ENCODE results near the gene FKBP1B.
"Not testable (repeated sequence)": the region's sequence is repeated elsewhere in the genome, so short reads cannot be mapped to it uniquely, and the experiment has no call there.

The FKBP1B gene

DNA sequence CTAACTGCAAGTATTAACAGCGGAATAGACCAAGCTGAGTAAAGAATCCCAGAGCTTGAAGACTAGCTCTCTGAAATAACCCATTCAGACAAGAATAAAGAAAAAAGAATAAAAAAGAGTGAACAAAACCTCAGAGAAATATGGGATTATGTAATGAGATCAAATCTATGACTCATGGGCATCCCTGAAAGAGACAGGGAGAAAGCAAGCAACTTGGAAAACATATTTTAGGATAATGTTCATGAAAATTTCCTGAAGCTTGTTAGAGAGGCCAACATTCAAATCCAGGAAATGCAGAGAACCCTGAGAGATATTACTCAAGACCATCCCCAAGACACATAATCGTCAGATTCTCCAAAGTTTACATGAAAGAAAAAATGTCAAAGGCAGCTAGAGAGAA, 56.3 kb downstream of the FKBP1B start:
- H3K27ac ChIP-seq (ENCODE audit: low read length) = no peak overlapping the region

GRCh38 chr2:24106786-24107185, 57.2 kb downstream of the FKBP1B start:
- no peaks in the 10 kb centered on the region for H3K27me3 ChIP-seq (replicated peaks; ENCODE audit: insufficient read depth, low read length)

More for the DNA sequence above, 56.3 kb downstream of the FKBP1B start:
- Histone ChIP-seq H3K9ac (ENCODE audit: low read length) (no peak overlapping the region), H3K4me3 (ENCODE audit: low read length) (no peak overlapping the region), H3K36me3 (replicated peaks; ENCODE audit: insufficient read depth, low read length) (no peaks in the 10 kb centered on the region), H3K9me2 (replicated peaks; ENCODE audit: insufficient read depth, low read length) (no peaks in the 10 kb centered on the region), H3K79me2 (ENCODE audit: low read length) (no peaks in the 10 kb centered on the region), H4K20me1 (ENCODE audit: insufficient read depth, low read length) (no peaks in the 10 kb centered on the region), H3F3A (ENCODE audit: insufficient read depth, low read length) (no peaks in the 10 kb centered on the region), H3K27me3 (replicated peaks; ENCODE audit: insufficient read depth, low read length) (no peaks in the 10 kb centered on the region), H3K4me2 (ENCODE audit: low read depth, low read length) (no peak overlapping the region), H3K4me1 (ENCODE audit: low read length) (no peaks in the 10 kb centered on the region), H3K9me3 (replicated peaks; ENCODE audit: insufficient read depth, low read length) (no peaks in the 10 kb centered on the region), H2AFZ (ENCODE audit: low read length) (no peak overlapping the region)
- TF ChIP-seq EZH2phosphoT487 (IDR thresholded peaks at IDR 0.05; ENCODE audit: low read length) = no peak
- TF ChIP-seq, protein P1, sequence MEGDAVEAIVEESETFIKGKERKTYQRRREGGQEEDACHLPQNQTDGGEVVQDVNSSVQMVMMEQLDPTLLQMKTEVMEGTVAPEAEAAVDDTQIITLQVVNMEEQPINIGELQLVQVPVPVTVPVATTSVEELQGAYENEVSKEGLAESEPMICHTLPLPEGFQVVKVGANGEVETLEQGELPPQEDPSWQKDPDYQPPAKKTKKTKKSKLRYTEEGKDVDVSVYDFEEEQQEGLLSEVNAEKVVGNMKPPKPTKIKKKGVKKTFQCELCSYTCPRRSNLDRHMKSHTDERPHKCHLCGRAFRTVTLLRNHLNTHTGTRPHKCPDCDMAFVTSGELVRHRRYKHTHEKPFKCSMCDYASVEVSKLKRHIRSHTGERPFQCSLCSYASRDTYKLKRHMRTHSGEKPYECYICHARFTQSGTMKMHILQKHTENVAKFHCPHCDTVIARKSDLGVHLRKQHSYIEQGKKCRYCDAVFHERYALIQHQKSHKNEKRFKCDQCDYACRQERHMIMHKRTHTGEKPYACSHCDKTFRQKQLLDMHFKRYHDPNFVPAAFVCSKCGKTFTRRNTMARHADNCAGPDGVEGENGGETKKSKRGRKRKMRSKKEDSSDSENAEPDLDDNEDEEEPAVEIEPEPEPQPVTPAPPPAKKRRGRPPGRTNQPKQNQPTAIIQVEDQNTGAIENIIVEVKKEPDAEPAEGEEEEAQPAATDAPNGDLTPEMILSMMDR (IDR thresholded peaks at IDR 0.05; ENCODE audit: low read length) = no peak
- no peak for TF ChIP-seq EZH2 (optimal IDR thresholded peaks at IDR 0.05; ENCODE audit: low read depth, low read length)
- no peak for DNase-seq

GRCh38 chr2:24107336-24107735, 57.8 kb downstream of the FKBP1B start:
- Histone ChIP-seq H4K20me1 (ENCODE audit: insufficient read depth, low read length) (no peaks in the 10 kb centered on the region), H2AFZ (ENCODE audit: low read length) (no peak overlapping the region), H3K27me3 (replicated peaks; ENCODE audit: insufficient read depth, low read length) (no peaks in the 10 kb centered on the region), H3K9me3 (replicated peaks; ENCODE audit: insufficient read depth, low read length) (no peaks in the 10 kb centered on the region), H3K4me1 (ENCODE audit: low read length) (no peaks in the 10 kb centered on the region), H3K27ac (ENCODE audit: low read length) (no peak overlapping the region), H3K36me3 (replicated peaks; ENCODE audit: insufficient read depth, low read length) (no peaks in the 10 kb centered on the region), H3K4me3 (ENCODE audit: low read length) (no peak overlapping the region), H3K9me2 (replicated peaks; ENCODE audit: insufficient read depth, low read length) (no peaks in the 10 kb centered on the region), H3K79me2 (ENCODE audit: low read length) (no peaks in the 10 kb centered on the region), H3K4me2 (ENCODE audit: low read depth, low read length) (no peak overlapping the region), H3K9ac (ENCODE audit: low read length) (no peak overlapping the region), H3F3A (ENCODE audit: insufficient read depth, low read length) (no peaks in the 10 kb centered on the region)
- DNase-seq = no peak
- TF ChIP-seq EZH2 (optimal IDR thresholded peaks at IDR 0.05; ENCODE audit: low read depth, low read length) (no peak), EZH2phosphoT487 (IDR thresholded peaks at IDR 0.05; ENCODE audit: low read length) (no peak)
- TF ChIP-seq, protein P1 (IDR thresholded peaks at IDR 0.05; ENCODE audit: low read length) = no peak

More at GRCh38 chr2:24106786-24107185, 57.2 kb downstream of the FKBP1B start:
- Histone ChIP-seq H3K4me1 (ENCODE audit: low read length) (no peaks in the 10 kb centered on the region), H3K9ac (ENCODE audit: low read length) (no peak overlapping the region), H3K9me2 (replicated peaks; ENCODE audit: insufficient read depth, low read length) (no peaks in the 10 kb centered on the region), H3K4me3 (ENCODE audit: low read length) (no peak overlapping the region), H3K4me2 (ENCODE audit: low read depth, low read length) (no peak overlapping the region), H4K20me1 (ENCODE audit: insufficient read depth, low read length) (no peaks in the 10 kb centered on the region), H3K27ac (ENCODE audit: low read length) (no peak overlapping the region), H2AFZ (ENCODE audit: low read length) (no peak overlapping the region), H3K79me2 (ENCODE audit: low read length) (no peaks in the 10 kb centered on the region), H3K36me3 (replicated peaks; ENCODE audit: insufficient read depth, low read length) (no peaks in the 10 kb centered on the region), H3F3A (ENCODE audit: insufficient read depth, low read length) (no peaks in the 10 kb centered on the region), H3K9me3 (replicated peaks; ENCODE audit: insufficient read depth, low read length) (no peaks in the 10 kb centered on the region)
- DNase-seq = no peak
- TF ChIP-seq EZH2 (optimal IDR thresholded peaks at IDR 0.05; ENCODE audit: low read depth, low read length) (no peak), EZH2phosphoT487 (IDR thresholded peaks at IDR 0.05; ENCODE audit: low read length) (no peak)
- TF ChIP-seq, protein P1 (IDR thresholded peaks at IDR 0.05; ENCODE audit: low read length) = no peak

DNA sequence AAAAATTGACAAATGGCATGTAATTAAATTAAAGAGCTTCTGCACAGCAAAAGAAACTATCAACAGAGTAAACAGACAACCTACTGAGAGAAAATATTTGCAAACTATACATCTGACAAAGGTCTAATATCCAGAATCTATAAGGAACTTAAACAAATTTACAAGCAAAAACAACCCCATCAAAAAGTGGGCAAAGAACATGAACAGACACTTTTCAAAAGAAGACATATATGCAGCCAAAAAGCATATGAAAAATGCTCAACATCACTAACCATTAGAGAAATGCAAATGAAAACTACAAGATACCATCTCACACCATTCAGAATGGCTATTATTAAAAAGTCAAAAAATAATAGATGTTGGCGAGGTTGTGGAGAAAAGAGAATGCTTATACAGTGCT, 59.9 kb downstream of the FKBP1B start:
- H3K9ac ChIP-seq (ENCODE audit: low read length); H3K27ac ChIP-seq (ENCODE audit: low read length); H3K4me3 ChIP-seq (ENCODE audit: low read length); H3K79me2 ChIP-seq (ENCODE audit: low read length); H3K27me3 ChIP-seq (replicated peaks; ENCODE audit: insufficient read depth, low read length); DNase-seq; H3K9me3 ChIP-seq (replicated peaks; ENCODE audit: insufficient read depth, low read length); H3K36me3 ChIP-seq (replicated peaks; ENCODE audit: insufficient read depth, low read length); H4K20me1 ChIP-seq (ENCODE audit: insufficient read depth, low read length); H3F3A ChIP-seq (ENCODE audit: insufficient read depth, low read length); H3K4me2 ChIP-seq (ENCODE audit: low read depth, low read length); H3K4me1 ChIP-seq (ENCODE audit: low read length); H2AFZ ChIP-seq (ENCODE audit: low read length); H3K9me2 ChIP-seq (replicated peaks; ENCODE audit: insufficient read depth, low read length): not testable (repeated sequence)
